GM23248 (cell line): ENCODE measurements around the gene DYSF.

ENCODE experiments used
- EZH2 ChIP-seq: fragments of 200-600 bp; sonication (generic); IDR thresholded peaks from 2 replicates; pipeline ENCODE4 v1.6.1; 2018; ENCODE audit warnings: antibody characterized with exemption, mild to moderate bottlenecking; ENCODE audit not compliant: insufficient read depth, poor library complexity, severe bottlenecking
- EZH2phosphoT487 ChIP-seq: fragments of 200-600 bp; sonication (generic); IDR thresholded peaks from 2 replicates; pipeline ENCODE4 v1.6.1; 2018; ENCODE audit warnings: antibody characterized with exemption, moderate library complexity, mild to moderate bottlenecking, low read depth; ENCODE audit not compliant: insufficient read depth

GRCh38 chr2:71699428-71699827 is 246.1 kb downstream of the DYSF start:
- TF ChIP-seq EZH2: no peak
- TF ChIP-seq EZH2phosphoT487: no peak
